Heart left ventricle (tissue), 13 donors: ENCODE results near the gene ZNHIT6.
"Not testable (repeated sequence)": the region's sequence is repeated elsewhere in the genome, so short reads cannot be mapped to it uniquely, and the experiment has no call there.

Source experiments
- POLR2A ChIP-seq, 2 donors: fragments of 450-650 bp; IDR thresholded peaks; one replicate each; pipeline ENCODE4 v1.6.1; 2017; ENCODE audit warnings: antibody characterized with exemption in 2 of 2, mild to moderate bottlenecking in 2 of 2, moderate library complexity in 2 of 2
- TF ChIP-seq, protein P1 (sequence below), 12 donors: fragments of 200-600 bp; sonication (generic) in 4 of 12; IDR thresholded peaks; one replicate each; pipeline versions ENCODE4 v1.5.0 to v1.8.0; 2018 to 2022; ENCODE audit warnings: antibody characterized with exemption in 12 of 12, mild to moderate bottlenecking in 5 of 12
- donor health status: ischemic (EF 13 %, LVEDD 7.1; RV severe dilation, severe dysfunction).
- donor health status: DM: no; HTN: yes; CAD: no.
- donor health status: DM: no; HTN: no; CAD: no.
- donor health status: ischemic (EF 25% LVEDD 6.9; RV normal size, moderate dysfunction).
- donor health status: ischemic (EF 25% LVEDD 5.7; RV mildly dilated, moderate dysfunction).
- donor health status: ischemic (EF 35%, LVEDD 5.7; RV mildly dilated, moderate dysfunction).
- donor health status: nonischemic (EF 11% LVEDD 7.7; RV severe dilation, severe dysfunction).
- donor health status: DM: yes; HTN: yes; CAD: no.
- donor health status: PGD.
- donor health status: ischemic (EF 29% LVEDD 5.4; RV normal size, mild dysfunction).
- donor health status: nonischemic (EF 23%, LVEDD 6.1; RV moderate dilation, normal function).

DNA sequence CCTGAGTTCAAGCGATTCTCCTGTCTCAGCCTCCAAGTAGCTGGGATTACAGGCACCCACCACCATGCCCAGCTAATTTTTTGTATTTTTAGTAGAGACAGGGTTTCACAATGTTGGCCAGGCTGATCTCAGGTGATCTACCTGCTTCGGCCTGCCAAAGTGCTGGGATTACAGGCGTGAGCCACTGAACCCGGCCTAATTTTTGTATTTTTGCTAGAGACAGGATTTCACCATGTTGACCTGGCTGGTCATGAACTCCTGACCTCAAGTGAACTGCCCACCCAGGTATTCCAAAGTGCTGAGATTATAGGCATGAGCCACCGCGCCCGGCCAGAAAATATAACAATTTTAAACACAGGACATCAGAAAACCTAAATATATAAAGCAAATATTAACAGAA, 68.3 kb downstream of the ZNHIT6 start:
- TF ChIP-seq, protein P1, sequence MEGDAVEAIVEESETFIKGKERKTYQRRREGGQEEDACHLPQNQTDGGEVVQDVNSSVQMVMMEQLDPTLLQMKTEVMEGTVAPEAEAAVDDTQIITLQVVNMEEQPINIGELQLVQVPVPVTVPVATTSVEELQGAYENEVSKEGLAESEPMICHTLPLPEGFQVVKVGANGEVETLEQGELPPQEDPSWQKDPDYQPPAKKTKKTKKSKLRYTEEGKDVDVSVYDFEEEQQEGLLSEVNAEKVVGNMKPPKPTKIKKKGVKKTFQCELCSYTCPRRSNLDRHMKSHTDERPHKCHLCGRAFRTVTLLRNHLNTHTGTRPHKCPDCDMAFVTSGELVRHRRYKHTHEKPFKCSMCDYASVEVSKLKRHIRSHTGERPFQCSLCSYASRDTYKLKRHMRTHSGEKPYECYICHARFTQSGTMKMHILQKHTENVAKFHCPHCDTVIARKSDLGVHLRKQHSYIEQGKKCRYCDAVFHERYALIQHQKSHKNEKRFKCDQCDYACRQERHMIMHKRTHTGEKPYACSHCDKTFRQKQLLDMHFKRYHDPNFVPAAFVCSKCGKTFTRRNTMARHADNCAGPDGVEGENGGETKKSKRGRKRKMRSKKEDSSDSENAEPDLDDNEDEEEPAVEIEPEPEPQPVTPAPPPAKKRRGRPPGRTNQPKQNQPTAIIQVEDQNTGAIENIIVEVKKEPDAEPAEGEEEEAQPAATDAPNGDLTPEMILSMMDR (IDR thresholded peaks at IDR 0.05), result not testable (repeated sequence)
- TF ChIP-seq POLR2A (IDR thresholded peaks at IDR 0.05), result not testable (repeated sequence)
